Karpas-422 (cell line): Measurements from ENCODE around the gene CASP8. TPM values are rescaled to one million over a fixed set of nuclear protein-coding genes. Genes with fewer than 3 reads are reported as not detected.

ENCODE experiments used
- DNase-seq: peaks from one replicate; pipeline ENCODE4 v3.0.0-alpha.2; 2015
- H2AFZ ChIP-seq: fragments of 200-600 bp; sonication (generic); 2 replicates; pipeline ENCODE4 v1.6.1; 2014; ENCODE audit warnings: antibody characterized with exemption, low read length, mixed read lengths
- H3K27ac ChIP-seq: fragments of 200-600 bp; sonication (generic); 2 replicates; pipeline ENCODE4 v1.5.1; 2014; ENCODE audit warnings: mild to moderate bottlenecking, low read length, moderate library complexity
- H3K27me3 ChIP-seq: fragments of 200-600 bp; sonication (generic); 2 replicates; pipeline ENCODE4 v1.6.1; 2014; ENCODE audit warnings: low read length, mixed read lengths
- H3K36me3 ChIP-seq: fragments of 200-600 bp; sonication (generic); 2 replicates; pipeline ENCODE4 v1.6.1; 2014; ENCODE audit warnings: low read length, mixed read lengths; ENCODE audit not compliant: insufficient read depth
- H3K4me1 ChIP-seq: fragments of 200-600 bp; sonication (generic); 2 replicates; pipeline ENCODE4 v1.6.1; 2014; ENCODE audit warnings: mild to moderate bottlenecking, low read length, mixed read lengths
- H3K4me2 ChIP-seq: fragments of 200-600 bp; sonication (generic); 2 replicates; pipeline ENCODE4 v1.6.1; 2014; ENCODE audit warnings: low read length, low read depth, mild to moderate bottlenecking; ENCODE audit not compliant: poor library complexity, severe bottlenecking
- H3K4me3 ChIP-seq: fragments of 200-600 bp; sonication (generic); 2 replicates; pipeline ENCODE4 v1.5.1; 2014; ENCODE audit warnings: mild to moderate bottlenecking, antibody characterized with exemption, low read length, mixed read lengths
- H3K79me2 ChIP-seq: fragments of 200-600 bp; sonication (generic); 2 replicates; pipeline ENCODE4 v1.6.1; 2014; ENCODE audit warnings: mild to moderate bottlenecking, low read length, mixed read lengths
- H3K9ac ChIP-seq: fragments of 200-600 bp; sonication (generic); 2 replicates; pipeline ENCODE4 v1.6.0; 2014; ENCODE audit warnings: low read length
- H3K9me2 ChIP-seq: fragments of 200-600 bp; sonication (generic), shearing (Covaris generic); replicated peaks from 2 replicates; pipeline ENCODE4 v1.6.0; 2014; ENCODE audit warnings: mild to moderate bottlenecking, low read length, moderate library complexity; ENCODE audit not compliant: insufficient read depth
- H3K9me3 ChIP-seq: fragments of 300-700, 200-600 bp; sonication (generic); 2 replicates; pipeline ENCODE4 v1.6.1; 2014; ENCODE audit warnings: low read length, mixed read lengths
- H4K20me1 ChIP-seq: fragments of 200-600 bp; sonication (generic); 2 replicates; pipeline ENCODE4 v1.6.1; 2014; ENCODE audit warnings: mild to moderate bottlenecking, antibody characterized with exemption, low read length, low read depth; ENCODE audit not compliant: insufficient read depth
- total RNA-seq: library from RNA; depleted of rRNA; stranded (reverse); fragments of >200 nt; shearing (Covaris generic); gene quantifications from 2 replicates; pipeline ENCODE4 v1.2.3, GENCODE V29; 2014; ENCODE audit warnings: low replicate concordance

CASP8 gene
- total RNA-seq, 1 experiment from 2014 or later: 114 TPM

- no peaks in the 10 kb centered on the region for H3K9me2 ChIP-seq
- H4K20me1 ChIP-seq: peaks cover 21% of the 10 kb centered on the region; the same call in 1 of the 2 replicates
- no peak for DNase-seq
- H3K27me3 ChIP-seq: no peaks in the 10 kb centered on the region
- no peak overlapping the region for H3K4me3 ChIP-seq
- H3K36me3 ChIP-seq: peaks cover 32% of the 10 kb centered on the region; the same call in 1 of the 2 replicates
- H2AFZ ChIP-seq: no peak overlapping the region
- no peaks in the 10 kb centered on the region for H3K9me3 ChIP-seq
- H3K27ac ChIP-seq: no peak overlapping the region
- no peak overlapping the region for H3K9ac ChIP-seq
- H3K4me2 ChIP-seq: no peak overlapping the region
- H3K4me1 ChIP-seq: peaks cover 17% of the 10 kb centered on the region
- peaks cover 61% of the 10 kb centered on the region for H3K79me2 ChIP-seq
Observed at GRCh38 chr2:201267278-201268030, 7.1 kb downstream of the CASP8 start.

- Histone ChIP-seq H3K79me2 (peaks cover 38% of the 10 kb centered on the region), H3K4me3 (no peak overlapping the region), H3K27me3 (no peaks in the 10 kb centered on the region), H4K20me1 (no peaks in the 10 kb centered on the region; the same call in 1 of the 2 replicates), H3K27ac (no peak overlapping the region), H3K9me2 (no peaks in the 10 kb centered on the region), H3K9ac (no peak overlapping the region), H2AFZ (no peak overlapping the region), H3K36me3 (peaks cover 35% of the 10 kb centered on the region; the same call in 1 of the 2 replicates), H3K4me1 (no peaks in the 10 kb centered on the region), H3K4me2 (no peak overlapping the region), H3K9me3 (no peaks in the 10 kb centered on the region)
- no peak for DNase-seq
Observed at GRCh38 chr2:201269764-201270163, 9.4 kb downstream of the CASP8 start.

- Histone ChIP-seq H3K9ac (no peak overlapping the region), H2AFZ (no peak overlapping the region), H4K20me1 (no peaks in the 10 kb centered on the region; the same call in 1 of the 2 replicates), H3K79me2 (peaks cover 31% of the 10 kb centered on the region), H3K4me1 (no peaks in the 10 kb centered on the region), H3K4me3 (no peak overlapping the region), H3K27ac (no peak overlapping the region), H3K4me2 (no peak overlapping the region), H3K36me3 (peaks cover 42% of the 10 kb centered on the region; the same call in 1 of the 2 replicates), H3K9me3 (no peaks in the 10 kb centered on the region), H3K9me2 (no peaks in the 10 kb centered on the region), H3K27me3 (no peaks in the 10 kb centered on the region)
- no peak for DNase-seq
Observed at GRCh38 chr2:201270293-201271001, 10.1 kb downstream of the CASP8 start.

- Histone ChIP-seq H4K20me1 (no peaks in the 10 kb centered on the region), H3K27ac (no peak overlapping the region), H3K27me3 (no peaks in the 10 kb centered on the region), H3K4me3 (no peak overlapping the region), H3K79me2 (peaks cover 18% of the 10 kb centered on the region), H3K4me1 (no peaks in the 10 kb centered on the region), H3K9ac (no peak overlapping the region), H3K9me2 (no peaks in the 10 kb centered on the region), H3K9me3 (no peaks in the 10 kb centered on the region), H3K36me3 (peaks cover 50% of the 10 kb centered on the region), H2AFZ (no peak overlapping the region), H3K4me2 (no peak overlapping the region)
- no peak for DNase-seq
Observed at GRCh38 chr2:201271917-201272316, 11.6 kb downstream of the CASP8 start.

GRCh38 chr2:201273330-201273983, 13.1 kb downstream of the CASP8 start:
- Histone ChIP-seq H3K27me3 (no peaks in the 10 kb centered on the region), H3K9me2 (no peaks in the 10 kb centered on the region), H3K27ac (no peak overlapping the region), H4K20me1 (no peaks in the 10 kb centered on the region), H3K9ac (no peak overlapping the region), H3K79me2 (peaks cover 9% of the 10 kb centered on the region; the same call in 1 of the 2 replicates), H3K36me3 (peaks cover 48% of the 10 kb centered on the region), H3K4me1 (no peaks in the 10 kb centered on the region), H2AFZ (no peak overlapping the region), H3K4me3 (no peak overlapping the region), H3K4me2 (no peak overlapping the region), H3K9me3 (no peaks in the 10 kb centered on the region)
- no peak for DNase-seq

- Histone ChIP-seq H3K9me3 (no peaks in the 10 kb centered on the region), H3K27me3 (no peaks in the 10 kb centered on the region), H3K36me3 (peaks cover 43% of the 10 kb centered on the region), H3K79me2 (no peaks in the 10 kb centered on the region), H3K4me1 (no peaks in the 10 kb centered on the region), H3K9me2 (no peaks in the 10 kb centered on the region), H3K4me3 (no peak overlapping the region), H4K20me1 (no peaks in the 10 kb centered on the region), H3K27ac (no peak overlapping the region), H3K4me2 (no peak overlapping the region), H3K9ac (no peak overlapping the region), H2AFZ (no peak overlapping the region)
- DNase-seq: no peak
Observed at GRCh38 chr2:201275069-201275468, 14.7 kb downstream of the CASP8 start.

- Histone ChIP-seq H4K20me1 (no peaks in the 10 kb centered on the region), H3K27me3 (no peaks in the 10 kb centered on the region), H3K4me3 (no peak overlapping the region), H3K79me2 (no peaks in the 10 kb centered on the region), H3K9me3 (no peaks in the 10 kb centered on the region), H3K4me2 (no peak overlapping the region), H3K9ac (no peak overlapping the region), H2AFZ (no peak overlapping the region), H3K9me2 (no peaks in the 10 kb centered on the region), H3K36me3 (peaks cover 41% of the 10 kb centered on the region), H3K4me1 (no peaks in the 10 kb centered on the region), H3K27ac (no peak overlapping the region)
- DNase-seq: no peak
Observed at GRCh38 chr2:201275990-201276389, 15.7 kb downstream of the CASP8 start.

- DNase-seq: no peak
- Histone ChIP-seq H3K4me2 (no peak overlapping the region), H3K4me3 (no peak overlapping the region), H3K36me3 (peaks cover 41% of the 10 kb centered on the region), H3K9ac (no peak overlapping the region), H3K9me2 (no peaks in the 10 kb centered on the region), H3K9me3 (no peaks in the 10 kb centered on the region), H3K27ac (no peak overlapping the region), H3K79me2 (no peaks in the 10 kb centered on the region), H4K20me1 (no peaks in the 10 kb centered on the region), H3K27me3 (no peaks in the 10 kb centered on the region), H3K4me1 (no peaks in the 10 kb centered on the region), H2AFZ (no peak overlapping the region)
Observed at GRCh38 chr2:201276511-201276910, 16.2 kb downstream of the CASP8 start.
